ENCODE measurements around the gene EQTN. TPM values are rescaled to one million over a fixed set of nuclear protein-coding genes. Genes with fewer than 3 reads are reported as not detected.

The EQTN gene
- 1 to 10 TPM in 1 of 4 donors, not detected in 3; 2.7 TPM for total RNA-seq

- Histone ChIP-seq H3K4me3 (no peak within 1 kb of the TSS), H3K27me3 (no peaks in the 10 kb centered on the region), H3K36me3 (no peaks in the 10 kb centered on the region), H3K9me3 (no peaks in the 10 kb centered on the region), H3K27ac (no peak within 1 kb of the TSS), H3K4me1 (no peaks in the 10 kb centered on the region)
- no peak for TF ChIP-seq POLR2A (IDR thresholded peaks at IDR 0.05)
- no peak for TF ChIP-seq EP300 (IDR thresholded peaks at IDR 0.05)
- no peak for TF ChIP-seq CTCF (IDR thresholded peaks at IDR 0.05)
- 67 to 68% methylated on average over 7 of the region's 7 CpGs for WGBS, 2 donors
- DNase-seq (ENCODE audit: low spot score in 2 of 2), result no peak
These were observed at the start of gene EQTN for GRCh38 chr9:27297050-27297449. Gene EQTN, minus strand, starts transcription at chr9:27297150. Its CDS starts 95 bp downstream, at chr9:27297055.

- no peak overlapping the region for H3K4me3 ChIP-seq
- no peak for DNase-seq (ENCODE audit: low spot score in 2 of 2)
- WGBS, 2 donors, result 68 to 83% methylated on average over 7 of the region's 7 CpGs
- no peak overlapping the region for H3K27ac ChIP-seq
- peaks cover 2 to 26% (median 24%) of the 10 kb centered on the region in 4 donors for H3K4me1 ChIP-seq
- no peak for TF ChIP-seq CTCF (IDR thresholded peaks at IDR 0.05)
- no peak for TF ChIP-seq POLR2A (IDR thresholded peaks at IDR 0.05)
- no peak for TF ChIP-seq EP300 (IDR thresholded peaks at IDR 0.05)
- H3K9me3 ChIP-seq, result no peaks in the 10 kb centered on the region
- no peaks in the 10 kb centered on the region for H3K27me3 ChIP-seq
- H3K36me3 ChIP-seq, result no peaks in the 10 kb centered on the region
These were observed 47.8 kb upstream of the EQTN start for GRCh38 chr9:27344776-27345175.

- Histone ChIP-seq H3K9me3 (no peaks in the 10 kb centered on the region), H3K27ac (peak overlapping the region in 3 of 4 donors; percentile 28 to 76 (median 68)), H3K4me3 (no peak overlapping the region), H3K36me3 (no peaks in the 10 kb centered on the region), H3K27me3 (no peaks in the 10 kb centered on the region), H3K4me1 (peaks cover 2 to 56% (median 49%) of the 10 kb centered on the region in 4 donors)
- TF ChIP-seq EP300 (IDR thresholded peaks at IDR 0.05) (no peak), POLR2A (IDR thresholded peaks at IDR 0.05) (no peak), CTCF (IDR thresholded peaks at IDR 0.05) (no peak)
- DNase-seq (ENCODE audit: low spot score in 2 of 2), result no peak
- WGBS, 2 donors, result 52 to 56% methylated on average over 9 of the region's 9 CpGs
These were observed 44.8 kb upstream of the EQTN start for GRCh38 chr9:27341545-27342294.

- TF ChIP-seq EP300 (IDR thresholded peaks at IDR 0.05) (peak in 1 of 2 donors; percentile 37), CTCF (IDR thresholded peaks at IDR 0.05) (no peak)
- Histone ChIP-seq H3K27ac (peak overlapping the region; percentile 28 to 76 (median 51)), H3K9me3 (no peaks in the 10 kb centered on the region), H3K36me3 (no peaks in the 10 kb centered on the region), H3K4me1 (peaks cover 2 to 60% (median 49%) of the 10 kb centered on the region in 4 donors), H3K27me3 (no peaks in the 10 kb centered on the region), H3K4me3 (no peak overlapping the region)
- WGBS, 2 donors, result 27 to 38% methylated on average over 7 of the region's 7 CpGs
- DNase-seq (ENCODE audit: low spot score in 2 of 2), result no peak
These were observed 44.1 kb upstream of the EQTN start for GRCh38 chr9:27340961-27341511.

- TF ChIP-seq EP300 (IDR thresholded peaks at IDR 0.05) (no peak), CTCF (IDR thresholded peaks at IDR 0.05) (no peak), POLR2A (IDR thresholded peaks at IDR 0.05) (no peak)
- DNase-seq (ENCODE audit: low spot score in 2 of 2), result no peak
- Histone ChIP-seq H3K36me3 (no peaks in the 10 kb centered on the region), H3K9me3 (no peaks in the 10 kb centered on the region), H3K27me3 (no peaks in the 10 kb centered on the region), H3K4me1 (peaks cover 2 to 60% (median 49%) of the 10 kb centered on the region in 4 donors), H3K27ac (peak overlapping the region in 3 of 4 donors; percentile 28 to 76 (median 68)), H3K4me3 (no peak overlapping the region)
- WGBS, 2 donors, result 32 to 44% methylated on average over 5 of the region's 5 CpGs
These were observed 43.3 kb upstream of the EQTN start for GRCh38 chr9:27340285-27340674.

All from tibial nerve (tissue), 4 donors.